ENCODE data around the gene PTF1A.

GRCh38 chr10:23202779-23203178 lies 10.7 kb downstream of the PTF1A start:
- TF ChIP-seq CTCF (IDR thresholded peaks at IDR 0.05) (no peak), POLR2A (IDR thresholded peaks at IDR 0.05; ENCODE audit: low read length) (no peak), MYC (IDR thresholded peaks at IDR 0.05; ENCODE audit: borderline replicate concordance, low read length) (no peak)

All from A549 (cell line).